Panc1 (cell line): ENCODE measurements around the gene MAP2.

ENCODE experiments used
- POLR2AphosphoS5 ChIP-seq: IDR thresholded peaks from 2 replicates; pipeline ENCODE4 v1.6.1; 2012; ENCODE audit warnings: mild to moderate bottlenecking, low read depth, low read length, moderate library complexity
- SIN3A ChIP-seq: IDR thresholded peaks from 2 replicates; pipeline ENCODE4 v1.6.1; 2012; ENCODE audit warnings: low read depth, mild to moderate bottlenecking, low read length, moderate library complexity, borderline replicate concordance; ENCODE audit not compliant: insufficient read depth
- TF ChIP-seq, protein P1 (sequence below): fragments of 450-650 bp; IDR thresholded peaks from 2 replicates; pipeline ENCODE4 v1.5.1; 2017; ENCODE audit warnings: mild to moderate bottlenecking
- TF ChIP-seq, protein P2 (sequence below), 2 experiments: IDR thresholded peaks; 2 replicates each; pipeline ENCODE4 v1.6.1; 2011 to 2012; ENCODE audit warnings: low read depth in 2 of 2, control low read depth in 1 of 2, low read length in 1 of 2, mild to moderate bottlenecking in 1 of 2, moderate library complexity in 1 of 2; ENCODE audit not compliant: insufficient read depth in 1 of 2

DNA sequence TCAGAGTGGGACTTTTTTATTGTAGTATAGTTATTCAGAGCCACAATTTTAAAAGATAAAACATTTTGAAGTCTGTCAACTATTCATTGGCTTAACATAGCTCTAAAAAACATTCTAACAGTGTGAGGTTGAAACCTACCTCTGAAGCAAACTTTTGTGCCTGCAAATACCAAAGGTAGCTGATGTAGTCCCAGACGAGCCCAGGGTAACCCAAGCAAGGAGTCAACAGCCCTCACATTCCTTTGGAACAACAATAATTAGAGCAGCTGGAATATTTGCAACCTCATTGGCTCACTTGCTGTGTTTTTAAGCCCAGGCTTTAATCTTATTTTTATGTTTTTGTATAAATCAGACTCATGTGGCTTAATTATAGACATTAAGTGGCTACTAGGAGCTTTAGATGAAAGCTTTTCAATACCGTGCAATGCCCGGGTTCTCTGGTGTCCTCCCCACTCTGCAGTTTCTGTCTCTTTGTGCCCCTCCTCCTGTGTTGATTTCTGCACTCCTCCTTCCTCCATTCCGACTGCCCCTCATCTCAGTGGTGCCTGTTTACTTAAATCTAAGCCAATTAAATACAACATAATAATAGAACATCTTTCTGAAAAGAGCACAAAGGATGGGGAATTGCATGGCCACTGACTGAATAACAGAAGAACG lies 189.9 kb downstream of the MAP2 start:
- TF ChIP-seq, protein P1, sequence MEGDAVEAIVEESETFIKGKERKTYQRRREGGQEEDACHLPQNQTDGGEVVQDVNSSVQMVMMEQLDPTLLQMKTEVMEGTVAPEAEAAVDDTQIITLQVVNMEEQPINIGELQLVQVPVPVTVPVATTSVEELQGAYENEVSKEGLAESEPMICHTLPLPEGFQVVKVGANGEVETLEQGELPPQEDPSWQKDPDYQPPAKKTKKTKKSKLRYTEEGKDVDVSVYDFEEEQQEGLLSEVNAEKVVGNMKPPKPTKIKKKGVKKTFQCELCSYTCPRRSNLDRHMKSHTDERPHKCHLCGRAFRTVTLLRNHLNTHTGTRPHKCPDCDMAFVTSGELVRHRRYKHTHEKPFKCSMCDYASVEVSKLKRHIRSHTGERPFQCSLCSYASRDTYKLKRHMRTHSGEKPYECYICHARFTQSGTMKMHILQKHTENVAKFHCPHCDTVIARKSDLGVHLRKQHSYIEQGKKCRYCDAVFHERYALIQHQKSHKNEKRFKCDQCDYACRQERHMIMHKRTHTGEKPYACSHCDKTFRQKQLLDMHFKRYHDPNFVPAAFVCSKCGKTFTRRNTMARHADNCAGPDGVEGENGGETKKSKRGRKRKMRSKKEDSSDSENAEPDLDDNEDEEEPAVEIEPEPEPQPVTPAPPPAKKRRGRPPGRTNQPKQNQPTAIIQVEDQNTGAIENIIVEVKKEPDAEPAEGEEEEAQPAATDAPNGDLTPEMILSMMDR: no peak
- TF ChIP-seq, protein P2, sequence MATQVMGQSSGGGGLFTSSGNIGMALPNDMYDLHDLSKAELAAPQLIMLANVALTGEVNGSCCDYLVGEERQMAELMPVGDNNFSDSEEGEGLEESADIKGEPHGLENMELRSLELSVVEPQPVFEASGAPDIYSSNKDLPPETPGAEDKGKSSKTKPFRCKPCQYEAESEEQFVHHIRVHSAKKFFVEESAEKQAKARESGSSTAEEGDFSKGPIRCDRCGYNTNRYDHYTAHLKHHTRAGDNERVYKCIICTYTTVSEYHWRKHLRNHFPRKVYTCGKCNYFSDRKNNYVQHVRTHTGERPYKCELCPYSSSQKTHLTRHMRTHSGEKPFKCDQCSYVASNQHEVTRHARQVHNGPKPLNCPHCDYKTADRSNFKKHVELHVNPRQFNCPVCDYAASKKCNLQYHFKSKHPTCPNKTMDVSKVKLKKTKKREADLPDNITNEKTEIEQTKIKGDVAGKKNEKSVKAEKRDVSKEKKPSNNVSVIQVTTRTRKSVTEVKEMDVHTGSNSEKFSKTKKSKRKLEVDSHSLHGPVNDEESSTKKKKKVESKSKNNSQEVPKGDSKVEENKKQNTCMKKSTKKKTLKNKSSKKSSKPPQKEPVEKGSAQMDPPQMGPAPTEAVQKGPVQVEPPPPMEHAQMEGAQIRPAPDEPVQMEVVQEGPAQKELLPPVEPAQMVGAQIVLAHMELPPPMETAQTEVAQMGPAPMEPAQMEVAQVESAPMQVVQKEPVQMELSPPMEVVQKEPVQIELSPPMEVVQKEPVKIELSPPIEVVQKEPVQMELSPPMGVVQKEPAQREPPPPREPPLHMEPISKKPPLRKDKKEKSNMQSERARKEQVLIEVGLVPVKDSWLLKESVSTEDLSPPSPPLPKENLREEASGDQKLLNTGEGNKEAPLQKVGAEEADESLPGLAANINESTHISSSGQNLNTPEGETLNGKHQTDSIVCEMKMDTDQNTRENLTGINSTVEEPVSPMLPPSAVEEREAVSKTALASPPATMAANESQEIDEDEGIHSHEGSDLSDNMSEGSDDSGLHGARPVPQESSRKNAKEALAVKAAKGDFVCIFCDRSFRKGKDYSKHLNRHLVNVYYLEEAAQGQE (IDR thresholded peaks at IDR 0.05; ENCODE audit: insufficient read depth in 1 of 2, low read depth in 2 of 2, low read length in 1 of 2): no peak
- TF ChIP-seq SIN3A (no peak), POLR2AphosphoS5 (no peak)
